IPS DF 19.7 (cell line): ENCODE data around the gene SORBS1.

ENCODE experiments used
- DNase-seq: peaks from one replicate; pipeline ENCODE4 v3.0.0-alpha.2; 2013; ENCODE audit warnings: low read depth, low spot score

Gene SORBS1

DNA sequence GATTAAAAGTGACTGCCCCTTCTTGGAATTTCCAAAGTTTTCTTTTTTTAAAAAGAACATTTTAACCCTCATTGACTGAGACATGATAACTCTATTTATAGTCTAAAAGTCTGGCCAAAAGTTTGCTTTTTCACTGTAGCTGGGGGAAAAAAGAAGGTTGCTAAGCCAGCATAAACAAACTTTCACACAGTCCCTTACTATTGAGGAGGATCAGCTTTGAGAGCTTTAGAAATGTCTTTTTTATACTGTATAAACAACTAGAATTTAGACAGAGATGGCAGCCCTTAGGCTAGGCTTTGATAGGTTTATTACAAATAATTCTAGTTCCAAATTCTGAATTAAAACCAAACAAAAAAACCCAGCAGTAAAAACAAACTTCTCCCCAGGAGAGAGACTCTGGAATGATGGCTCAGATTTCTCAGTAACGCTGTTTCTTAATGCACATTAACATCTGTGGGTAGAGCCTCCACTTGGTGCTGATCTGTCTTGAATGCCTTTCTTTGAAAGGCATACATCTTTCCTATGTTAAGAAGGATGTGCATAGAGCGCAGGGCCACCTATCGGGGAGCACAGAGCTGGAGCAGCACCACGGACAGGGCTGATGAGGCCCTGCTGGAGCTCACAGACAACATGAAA lies 169.5 kb downstream of the SORBS1 start:
- no peak for DNase-seq

- no peak for DNase-seq
Measured at GRCh38 chr10:95391164-95391563, 170.0 kb downstream of the SORBS1 start.

- DNase-seq = no peak
Measured at GRCh38 chr10:95389982-95390381, 171.2 kb downstream of the SORBS1 start.

DNA sequence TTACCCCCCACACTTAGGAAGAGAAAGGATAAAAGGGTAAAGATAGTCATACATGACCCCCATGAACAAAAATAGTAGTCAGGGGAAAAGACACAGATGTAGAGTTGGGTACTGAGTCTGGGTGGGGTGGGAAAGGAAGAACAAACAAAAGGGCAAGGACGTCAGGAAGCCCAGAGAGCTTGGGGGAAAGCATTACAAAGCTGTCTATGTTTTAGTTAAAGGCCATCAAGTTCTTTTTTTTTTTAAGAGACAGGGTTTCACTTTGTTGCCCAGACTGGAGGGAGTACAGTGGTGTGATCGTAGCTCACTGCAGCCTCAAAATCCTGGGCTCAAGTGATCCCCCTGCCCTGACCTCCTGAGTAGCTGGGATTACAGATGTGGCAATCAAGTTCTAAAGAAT lies 172.0 kb downstream of the SORBS1 start:
- no peak for DNase-seq

- DNase-seq = no peak
Measured at GRCh38 chr10:95388539-95388938, 172.6 kb downstream of the SORBS1 start.

DNA sequence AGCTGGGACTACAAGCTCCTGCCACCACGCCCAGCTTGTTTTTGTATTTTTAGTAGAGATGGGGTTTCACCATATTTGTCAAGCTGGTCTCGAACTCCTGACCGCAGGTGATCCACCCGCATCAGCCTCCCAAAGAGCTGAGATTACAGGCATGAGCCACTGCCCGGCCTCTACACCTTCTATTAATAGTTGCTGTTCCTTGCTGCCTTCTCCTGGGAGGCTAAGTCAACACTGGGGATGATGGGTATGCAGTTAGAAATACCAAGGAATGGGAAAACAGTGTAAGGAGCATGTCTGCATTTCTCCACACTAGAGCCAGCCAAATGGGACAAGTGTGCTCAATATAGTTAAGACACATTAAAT lies 173.1 kb downstream of the SORBS1 start:
- no peak for DNase-seq

- DNase-seq = no peak
Measured at GRCh38 chr10:95384011-95384704, 177.0 kb downstream of the SORBS1 start.

DNA sequence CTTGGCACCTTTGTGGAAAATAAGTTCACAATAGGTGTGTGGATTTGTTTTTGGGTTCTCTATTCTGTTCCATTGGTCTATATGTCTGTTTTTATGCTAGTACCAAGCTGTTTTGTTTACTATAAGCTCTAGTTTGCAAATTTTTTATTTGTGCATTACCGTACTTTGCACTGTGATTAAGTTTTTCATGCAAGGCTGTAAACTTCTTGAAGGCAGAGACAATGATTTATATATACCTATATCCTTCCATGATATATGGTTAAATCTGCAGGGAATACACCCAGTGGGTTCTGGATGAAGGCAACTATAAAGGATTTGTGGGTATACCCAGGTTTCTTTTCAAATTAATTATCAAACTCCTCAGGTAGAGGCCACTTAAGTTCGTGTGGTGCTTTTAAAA lies 178.6 kb downstream of the SORBS1 start:
- DNase-seq = no peak

DNA sequence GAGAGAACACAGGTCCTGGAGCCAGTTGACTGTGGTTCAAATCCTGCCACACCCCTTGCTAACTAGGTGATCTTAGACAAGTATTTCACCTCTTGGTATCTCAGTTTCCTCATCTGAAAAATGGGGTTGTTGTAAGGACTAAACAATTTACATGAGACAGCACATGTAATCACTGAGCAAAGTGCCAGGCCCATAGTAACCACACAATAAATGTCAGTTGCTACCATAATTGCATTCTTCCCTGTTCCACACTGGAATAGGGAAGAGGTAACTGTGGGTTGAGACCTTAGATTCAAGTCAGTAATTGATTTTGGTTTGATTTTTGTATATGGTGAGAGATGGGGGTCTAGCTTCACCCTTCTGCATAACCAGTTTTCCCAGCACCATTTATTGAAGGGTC lies 179.0 kb downstream of the SORBS1 start:
- no peak for DNase-seq

- no peak for DNase-seq
Measured at GRCh38 chr10:95377950-95378349, 183.2 kb downstream of the SORBS1 start.

- DNase-seq = no peak
Measured at GRCh38 chr10:95375418-95375817, 185.8 kb downstream of the SORBS1 start.

- DNase-seq = peak; percentile 57
Measured at GRCh38 chr10:95374597-95375209, 186.5 kb downstream of the SORBS1 start.

- DNase-seq = no peak
Measured at GRCh38 chr10:95373660-95374059, 187.5 kb downstream of the SORBS1 start.

GRCh38 chr10:95364342-95364741 lies 196.8 kb downstream of the SORBS1 start:
- no peak for DNase-seq

DNA sequence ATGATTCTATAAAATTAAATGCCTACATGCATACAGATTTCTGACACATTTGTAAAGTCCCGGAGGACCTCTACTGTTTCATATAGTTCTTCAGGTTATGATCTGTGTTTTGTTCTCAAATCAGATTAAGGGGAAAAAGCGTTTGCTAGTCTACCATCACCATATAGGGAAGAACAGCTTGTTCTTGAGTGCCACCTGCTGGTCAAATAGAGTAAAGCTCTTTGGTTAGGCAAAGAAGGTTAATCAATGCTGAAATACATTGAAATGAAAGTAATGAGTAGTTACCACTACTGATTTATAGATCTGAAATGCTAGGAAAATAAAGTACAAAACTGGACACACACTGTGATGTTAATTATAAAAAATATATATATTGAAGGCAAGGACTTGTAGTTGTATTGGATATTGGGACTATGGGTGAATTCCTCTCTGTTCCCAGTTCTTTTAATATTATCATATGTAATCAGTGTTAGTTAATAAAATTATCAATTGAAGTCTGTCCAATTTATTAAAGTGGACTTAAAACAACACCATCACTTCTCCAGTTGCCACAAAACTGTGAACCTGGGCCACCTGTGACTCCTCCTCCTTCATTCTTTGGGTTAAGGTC lies 197.8 kb downstream of the SORBS1 start:
- DNase-seq = no peak

DNA sequence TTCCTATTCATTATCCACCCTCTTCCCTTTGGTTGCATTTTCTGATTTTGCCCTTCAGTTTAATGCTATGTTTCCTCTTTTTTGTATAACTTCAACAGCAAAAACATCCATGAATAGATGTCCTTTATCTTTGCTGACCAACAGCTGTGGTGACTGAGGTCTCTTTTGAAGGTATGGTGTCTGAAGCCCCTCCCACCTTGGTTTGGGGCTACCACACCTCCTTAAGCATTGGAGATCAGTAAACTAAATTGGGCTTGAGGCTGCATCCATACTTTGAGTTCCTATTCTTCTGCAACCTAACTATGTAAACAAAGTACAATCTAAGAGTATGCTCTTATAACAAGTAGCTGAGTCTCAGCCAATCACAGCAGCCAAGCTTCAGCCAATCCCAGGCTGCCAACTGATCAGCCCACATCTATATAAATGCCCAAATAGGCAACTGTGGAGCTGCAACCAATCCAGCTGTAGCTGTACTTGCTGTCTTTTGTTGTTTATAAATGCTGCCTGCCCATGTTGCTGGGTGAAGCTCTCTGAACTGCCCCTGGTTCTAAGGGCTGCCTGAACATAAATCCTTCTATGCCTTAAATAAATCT lies 201.0 kb downstream of the SORBS1 start:
- DNase-seq = no peak

DNA sequence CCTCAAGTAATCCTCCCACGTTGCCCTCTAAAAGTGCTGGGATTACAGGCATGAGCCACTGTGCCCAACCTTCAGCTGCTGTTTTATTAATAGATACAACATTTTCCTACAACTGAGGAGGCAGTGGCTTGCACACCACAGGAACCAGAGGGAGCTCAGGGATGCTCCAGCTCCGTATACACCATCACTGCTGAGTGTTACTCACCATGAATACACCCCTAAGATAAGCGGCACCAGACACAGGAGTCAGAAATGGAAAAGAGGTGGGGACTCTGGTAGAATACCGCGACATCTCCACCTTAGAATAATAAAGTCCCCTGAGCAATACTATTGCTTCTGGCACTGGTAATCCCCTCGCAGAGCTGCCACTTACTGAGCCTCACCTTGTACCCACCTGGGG lies 201.7 kb downstream of the SORBS1 start:
- DNase-seq = no peak

DNA sequence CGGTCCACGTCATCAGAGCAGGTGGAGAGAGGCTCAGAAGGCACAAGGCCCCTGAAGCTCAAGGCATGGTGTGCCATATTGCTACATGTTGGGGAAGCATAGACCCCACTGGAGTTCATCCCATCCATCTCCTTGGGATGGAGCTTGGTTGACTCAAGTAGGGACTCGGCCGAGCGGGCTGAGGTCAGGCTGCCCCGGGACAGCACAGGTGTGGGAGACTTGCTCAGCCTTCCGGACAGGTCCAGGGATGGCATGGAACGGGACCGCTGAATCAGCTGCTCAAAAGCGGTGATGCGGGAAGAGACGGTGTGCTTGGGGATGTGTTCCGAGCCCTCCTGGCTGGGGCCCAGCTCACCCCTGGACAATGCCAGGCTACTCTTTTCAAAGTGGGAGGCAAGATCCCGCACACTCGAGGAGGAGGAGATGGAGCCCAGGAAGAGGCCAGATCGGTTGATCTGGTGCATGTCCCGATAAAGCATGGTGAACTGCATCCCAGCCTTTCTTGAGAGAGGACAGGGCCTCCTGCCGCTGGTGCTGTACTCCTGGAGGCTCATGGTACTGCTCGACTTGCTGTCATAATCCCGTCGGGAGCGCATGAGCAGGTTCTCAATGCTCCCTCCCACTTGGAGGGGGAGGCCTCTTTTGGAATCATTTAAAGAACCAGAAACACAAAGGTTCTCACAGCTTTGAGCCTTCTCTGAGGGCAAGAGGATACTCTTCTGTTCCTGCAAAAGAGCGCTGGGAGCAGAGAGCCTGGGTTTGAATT lies 204.8 kb downstream of the SORBS1 start:
- no peak for DNase-seq

GRCh38 chr10:95355301-95355700 lies 205.9 kb downstream of the SORBS1 start:
- DNase-seq = no peak

DNA sequence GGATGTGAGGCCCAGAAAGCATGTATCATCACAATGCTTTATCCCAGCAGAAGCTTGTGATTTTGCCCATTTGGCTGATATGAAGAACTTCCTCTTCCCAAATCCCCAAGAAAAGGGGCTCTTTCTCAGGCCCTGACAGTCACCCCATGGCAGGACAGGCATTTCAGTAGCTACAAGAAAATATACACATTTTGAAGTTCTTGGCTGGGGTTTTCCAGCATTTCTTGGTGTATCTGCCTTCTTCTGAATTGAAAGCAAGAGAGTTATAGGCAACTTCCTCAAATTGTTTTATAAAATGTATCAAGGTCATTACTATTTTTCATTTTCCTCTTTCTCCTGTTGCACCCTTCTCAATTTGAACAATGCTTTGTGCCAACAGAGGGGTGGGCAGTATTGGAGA lies 207.1 kb downstream of the SORBS1 start:
- no peak for DNase-seq

- no peak for DNase-seq
Measured at GRCh38 chr10:95353123-95353522, 208.0 kb downstream of the SORBS1 start.

- DNase-seq = no peak
Measured at GRCh38 chr10:95352684-95353083, 208.5 kb downstream of the SORBS1 start.
